ENCODE data around the gene CHST6. TPM values are rescaled to one million over a fixed set of nuclear protein-coding genes. Genes with fewer than 3 reads are reported as not detected.
"Not testable (repeated sequence)": the region's sequence is repeated elsewhere in the genome, so short reads cannot be mapped to it uniquely, and the experiment has no call there.

Gene CHST6
- total RNA-seq, 2 donors from 2014 or later, result not detected

GRCh38 chr16:75526032-75526790 is 31.0 kb upstream of the CHST6 start:
- Mint-ChIP-seq H3K4me1 (no peaks in the 10 kb centered on the region), H3K36me3 (ENCODE audit: low read depth) (no peaks in the 10 kb centered on the region), H3K27ac (no peak overlapping the region), H3K4me3 (no peak overlapping the region), H3K9me3 (no peaks in the 10 kb centered on the region), H3K27me3 (no peaks in the 10 kb centered on the region)
- no peak for ATAC-seq (replicated peaks)

- no peaks in the 10 kb centered on the region for H3K36me3 Mint-ChIP-seq (ENCODE audit: low read depth)
- no peaks in the 10 kb centered on the region for H3K4me1 Mint-ChIP-seq
- no peak overlapping the region for H3K27ac Mint-ChIP-seq
- no peaks in the 10 kb centered on the region for H3K9me3 Mint-ChIP-seq
- H3K4me3 Mint-ChIP-seq, result no peak overlapping the region
- no peaks in the 10 kb centered on the region for H3K27me3 Mint-ChIP-seq
- ATAC-seq (replicated peaks), result no peak
Observed at GRCh38 chr16:75519175-75519574, 23.9 kb upstream of the CHST6 start.

- peak; percentile 31 for ATAC-seq (replicated peaks)
- not testable (repeated sequence) for H3K27ac Mint-ChIP-seq; H3K4me1 Mint-ChIP-seq; H3K27me3 Mint-ChIP-seq; H3K9me3 Mint-ChIP-seq; H3K36me3 Mint-ChIP-seq (ENCODE audit: low read depth)
- H3K4me3 Mint-ChIP-seq, result peak overlapping the region; percentile 88
Observed at GRCh38 chr16:75516189-75516966, 21.1 kb upstream of the CHST6 start.

GRCh38 chr16:75514296-75514695 is 19.1 kb upstream of the CHST6 start:
- Mint-ChIP-seq H3K4me3 (no peak overlapping the region), H3K36me3 (ENCODE audit: low read depth) (no peaks in the 10 kb centered on the region), H3K4me1 (no peaks in the 10 kb centered on the region), H3K27me3 (no peaks in the 10 kb centered on the region), H3K9me3 (no peaks in the 10 kb centered on the region), H3K27ac (no peak overlapping the region)
- no peak for ATAC-seq (replicated peaks)

- Mint-ChIP-seq H3K27me3 (peaks cover 13% of the 10 kb centered on the region), H3K4me3 (no peak overlapping the region), H3K36me3 (ENCODE audit: low read depth) (no peaks in the 10 kb centered on the region), H3K27ac (no peak overlapping the region), H3K9me3 (no peaks in the 10 kb centered on the region), H3K4me1 (no peaks in the 10 kb centered on the region)
- no peak for ATAC-seq (replicated peaks)
Observed at GRCh38 chr16:75506574-75506973, 11.3 kb upstream of the CHST6 start.

- no peak overlapping the region for H3K4me3 Mint-ChIP-seq
- no peaks in the 10 kb centered on the region for H3K4me1 Mint-ChIP-seq
Observed at GRCh38 chr16:75506107-75506506, 10.9 kb upstream of the CHST6 start.

GRCh38 chr16:75503801-75504200 is 8.6 kb upstream of the CHST6 start:
- Mint-ChIP-seq H3K9me3 (no peaks in the 10 kb centered on the region), H3K4me3 (no peak overlapping the region), H3K27me3 (peaks cover 13% of the 10 kb centered on the region), H3K4me1 (no peaks in the 10 kb centered on the region), H3K27ac (no peak overlapping the region), H3K36me3 (ENCODE audit: low read depth) (no peaks in the 10 kb centered on the region)
- ATAC-seq (replicated peaks), result no peak

More at GRCh38 chr16:75506107-75506506, 10.9 kb upstream of the CHST6 start:
- no peaks in the 10 kb centered on the region for H3K36me3 Mint-ChIP-seq (ENCODE audit: low read depth)
- peaks cover 13% of the 10 kb centered on the region for H3K27me3 Mint-ChIP-seq
- no peak overlapping the region for H3K27ac Mint-ChIP-seq
- ATAC-seq (replicated peaks), result no peak
- H3K9me3 Mint-ChIP-seq, result no peaks in the 10 kb centered on the region

GRCh38 chr16:75502916-75503605 is 7.8 kb upstream of the CHST6 start:
- Mint-ChIP-seq H3K36me3 (ENCODE audit: low read depth) (no peaks in the 10 kb centered on the region), H3K27me3 (peaks cover 13% of the 10 kb centered on the region), H3K4me1 (no peaks in the 10 kb centered on the region), H3K27ac (no peak overlapping the region), H3K9me3 (no peaks in the 10 kb centered on the region), H3K4me3 (no peak overlapping the region)
- ATAC-seq (replicated peaks), result no peak

- not testable (repeated sequence) for H3K4me1 Mint-ChIP-seq
Observed at GRCh38 chr16:75501820-75502219, 6.6 kb upstream of the CHST6 start.

GRCh38 chr16:75501359-75501758 is 6.1 kb upstream of the CHST6 start:
- Mint-ChIP-seq H3K4me3 (no peak overlapping the region), H3K27me3 (peaks cover 4% of the 10 kb centered on the region), H3K4me1 (no peaks in the 10 kb centered on the region), H3K36me3 (ENCODE audit: low read depth) (no peaks in the 10 kb centered on the region), H3K27ac (no peak overlapping the region), H3K9me3 (no peaks in the 10 kb centered on the region)
- ATAC-seq (replicated peaks), result no peak

More at GRCh38 chr16:75501820-75502219, 6.6 kb upstream of the CHST6 start:
- H3K27ac Mint-ChIP-seq; ATAC-seq (replicated peaks); H3K36me3 Mint-ChIP-seq (ENCODE audit: low read depth); H3K9me3 Mint-ChIP-seq; H3K27me3 Mint-ChIP-seq; H3K4me3 Mint-ChIP-seq: not testable (repeated sequence)

GRCh38 chr16:75498605-75499322 is 3.5 kb upstream of the CHST6 start:
- not testable (repeated sequence) for H3K4me3 Mint-ChIP-seq; H3K9me3 Mint-ChIP-seq; H3K27ac Mint-ChIP-seq; H3K36me3 Mint-ChIP-seq (ENCODE audit: low read depth); H3K4me1 Mint-ChIP-seq; H3K27me3 Mint-ChIP-seq; ATAC-seq (replicated peaks)

GRCh38 chr16:75497558-75497957 is 2.3 kb upstream of the CHST6 start:
- Mint-ChIP-seq H3K9me3 (no peaks in the 10 kb centered on the region), H3K4me3 (no peak overlapping the region), H3K27ac (no peak overlapping the region), H3K27me3 (peaks cover 16% of the 10 kb centered on the region), H3K4me1 (peaks cover 4% of the 10 kb centered on the region), H3K36me3 (ENCODE audit: low read depth) (no peaks in the 10 kb centered on the region)
- ATAC-seq (replicated peaks), result no peak

- ATAC-seq (replicated peaks), result no peak
- H3K9me3 Mint-ChIP-seq, result no peaks in the 10 kb centered on the region
- no peak overlapping the region for H3K27ac Mint-ChIP-seq
- H3K36me3 Mint-ChIP-seq (ENCODE audit: low read depth), result no peaks in the 10 kb centered on the region
- peaks cover 4% of the 10 kb centered on the region for H3K4me1 Mint-ChIP-seq
- peaks cover 16% of the 10 kb centered on the region for H3K27me3 Mint-ChIP-seq
- H3K4me3 Mint-ChIP-seq, result peak overlapping the region; percentile 51
Observed at GRCh38 chr16:75494661-75495075, 573 bp downstream of the CHST6 start.

GRCh38 chr16:75494184-75494583 is 1.1 kb downstream of the CHST6 start:
- Mint-ChIP-seq H3K4me3 (peak overlapping the region; percentile 51), H3K27me3 (peaks cover 16% of the 10 kb centered on the region), H3K9me3 (no peaks in the 10 kb centered on the region), H3K27ac (no peak overlapping the region), H3K4me1 (peaks cover 4% of the 10 kb centered on the region), H3K36me3 (ENCODE audit: low read depth) (no peaks in the 10 kb centered on the region)
- no peak for ATAC-seq (replicated peaks)
